Measurements from ENCODE around the gene COL5A1. TPM values are rescaled to one million over a fixed set of nuclear protein-coding genes. Genes with fewer than 3 reads are reported as not detected.

Gene COL5A1
- total RNA-seq, 1 experiment from 2014 or later, result 9.5 TPM

DNA sequence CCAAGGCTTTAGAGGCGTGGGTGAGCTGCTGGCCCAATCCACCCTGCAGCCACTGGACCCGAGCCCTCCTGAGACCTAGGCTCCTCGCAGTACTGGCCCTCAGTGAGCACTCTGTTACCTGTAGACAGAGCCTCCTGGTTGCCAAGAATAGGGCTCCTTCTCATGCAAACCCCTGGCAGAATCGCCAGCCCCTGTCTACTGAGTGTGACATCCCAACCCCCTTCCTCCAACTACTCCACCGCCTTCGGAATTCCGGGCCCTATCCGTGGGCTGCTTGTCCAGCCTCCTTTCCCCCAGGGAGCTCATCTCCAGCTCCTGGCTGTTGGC, 23.8 kb upstream of the COL5A1 start:
- no CpG with 5 or more reads among the region's 8 CpGs for WGBS (ENCODE audit: extremely low coverage, insufficient read length, low lambda C conversion rate)
- no peak overlapping the region for H3K56ac ChIP-seq (ENCODE audit: insufficient read length, low read depth, low read length)
- H3K27ac Mint-ChIP-seq, result no peak overlapping the region

More for the DNA sequence above, 23.8 kb upstream of the COL5A1 start:
- Histone ChIP-seq H3K27ac (ENCODE audit: insufficient read length, low read depth, low read length) (no peak overlapping the region), H4K8ac (replicated peaks; ENCODE audit: insufficient read length, low read depth, low read length) (no peak overlapping the region), H2AK5ac (ENCODE audit: insufficient read length, low read length) (no peak overlapping the region), H3K4ac (ENCODE audit: low read depth, low read length) (no peak overlapping the region), H2BK120ac (ENCODE audit: low read depth, low read length, poor library complexity, severe bottlenecking) (no peak overlapping the region), H4K91ac (ENCODE audit: insufficient read length, low read depth, low read length) (no peak overlapping the region), H2BK15ac (ENCODE audit: low read depth, low read length) (no peak overlapping the region), H3K18ac (ENCODE audit: insufficient read length, low read depth, low read length) (no peak overlapping the region), H3K23ac (ENCODE audit: insufficient read length, low read depth, low read length) (no peak overlapping the region), H3K14ac (ENCODE audit: insufficient read depth, low read length) (peak overlapping the region; percentile 24; the same call in 1 of the 2 replicates), H2BK5ac (ENCODE audit: insufficient read length, low read length) (no peak overlapping the region), H3K9ac (ENCODE audit: extremely low read depth, insufficient read length, low read length) (no peak overlapping the region), H3K4me2 (ENCODE audit: insufficient read depth, insufficient read length, low read length) (no peak overlapping the region), H3K79me1 (ENCODE audit: insufficient read depth, low read depth, low read length, poor library complexity, severe bottlenecking) (no peaks in the 10 kb centered on the region), H2AFZ (ENCODE audit: low read length) (no peak overlapping the region), H3K79me2 (ENCODE audit: insufficient read depth, low read length) (no peaks in the 10 kb centered on the region), H3K27me3 (ENCODE audit: insufficient read depth, low read length) (no peaks in the 10 kb centered on the region), H3T11ph (ENCODE audit: low read length) (no peak overlapping the region), H4K5ac (ENCODE audit: insufficient read length, low read depth, low read length) (no peak overlapping the region), H3K23me2 (ENCODE audit: insufficient read length, low read depth, low read length, poor library complexity, severe bottlenecking) (peaks cover 3% of the 10 kb centered on the region), H3K9me3 (ENCODE audit: control insufficient read depth, low read depth, low read length) (no peaks in the 10 kb centered on the region), H4K20me1 (ENCODE audit: control insufficient read depth, insufficient read depth, insufficient read length) (no peaks in the 10 kb centered on the region), H2BK20ac (ENCODE audit: low read depth, low read length, poor library complexity, severe bottlenecking) (no peak overlapping the region), H3K4me1 (ENCODE audit: insufficient read depth, low read length) (no peaks in the 10 kb centered on the region; the same call in 1 of the 2 replicates), H2BK12ac (ENCODE audit: insufficient read length, low read depth, low read length) (no peak overlapping the region)
- H3K4me3 Mint-ChIP-seq, result no peak overlapping the region
- peaks cover 7 to 16% of the 10 kb centered on the region in 2 experiments; a peak in 3 of 4 replicates for H3K4me1 Mint-ChIP-seq
- peaks cover 3% of the 10 kb centered on the region for H3K27me3 Mint-ChIP-seq (ENCODE audit: low read depth)
- H3K36me3 Mint-ChIP-seq (ENCODE audit: insufficient read depth in 1 of 3, low read depth in 3 of 3), result peaks cover 0 to 2% (median 2%) of the 10 kb centered on the region in 3 experiments; a peak in 4 of 7 replicates
- peaks cover 29% of the 10 kb centered on the region in 2 experiments for H3K9me3 Mint-ChIP-seq
- DNase-seq, result no peak
- TF ChIP-seq, protein P1, sequence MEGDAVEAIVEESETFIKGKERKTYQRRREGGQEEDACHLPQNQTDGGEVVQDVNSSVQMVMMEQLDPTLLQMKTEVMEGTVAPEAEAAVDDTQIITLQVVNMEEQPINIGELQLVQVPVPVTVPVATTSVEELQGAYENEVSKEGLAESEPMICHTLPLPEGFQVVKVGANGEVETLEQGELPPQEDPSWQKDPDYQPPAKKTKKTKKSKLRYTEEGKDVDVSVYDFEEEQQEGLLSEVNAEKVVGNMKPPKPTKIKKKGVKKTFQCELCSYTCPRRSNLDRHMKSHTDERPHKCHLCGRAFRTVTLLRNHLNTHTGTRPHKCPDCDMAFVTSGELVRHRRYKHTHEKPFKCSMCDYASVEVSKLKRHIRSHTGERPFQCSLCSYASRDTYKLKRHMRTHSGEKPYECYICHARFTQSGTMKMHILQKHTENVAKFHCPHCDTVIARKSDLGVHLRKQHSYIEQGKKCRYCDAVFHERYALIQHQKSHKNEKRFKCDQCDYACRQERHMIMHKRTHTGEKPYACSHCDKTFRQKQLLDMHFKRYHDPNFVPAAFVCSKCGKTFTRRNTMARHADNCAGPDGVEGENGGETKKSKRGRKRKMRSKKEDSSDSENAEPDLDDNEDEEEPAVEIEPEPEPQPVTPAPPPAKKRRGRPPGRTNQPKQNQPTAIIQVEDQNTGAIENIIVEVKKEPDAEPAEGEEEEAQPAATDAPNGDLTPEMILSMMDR (conservative IDR thresholded peaks at IDR 0.05), result no peak
